ENCODE measurements around the gene SPAG16.

SPAG16 gene

DNA sequence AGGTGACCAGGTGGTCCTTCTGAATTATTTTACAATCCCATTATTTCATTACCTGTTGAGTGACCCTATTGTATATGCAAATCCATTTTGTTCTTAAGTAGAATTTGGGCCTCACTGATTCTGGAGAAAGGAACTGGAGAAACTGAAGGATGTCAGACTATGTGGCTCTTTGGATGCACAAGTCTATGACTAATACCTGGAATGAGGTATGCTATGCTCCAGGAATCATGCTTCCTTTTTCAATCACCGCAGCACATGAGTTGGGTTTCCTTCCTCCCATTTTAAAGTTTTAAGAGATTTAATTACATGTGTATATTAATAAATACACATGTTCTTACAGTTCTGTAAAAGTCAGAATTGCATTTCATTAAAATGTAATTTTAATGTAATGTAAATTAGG lies 872.7 kb downstream of the SPAG16 start:
- no peak for DNase-seq (ENCODE audit: low read depth)
- H3K4me3 ChIP-seq (ENCODE audit: low read depth, low read length) = no peak overlapping the region
- TF ChIP-seq, protein P1, sequence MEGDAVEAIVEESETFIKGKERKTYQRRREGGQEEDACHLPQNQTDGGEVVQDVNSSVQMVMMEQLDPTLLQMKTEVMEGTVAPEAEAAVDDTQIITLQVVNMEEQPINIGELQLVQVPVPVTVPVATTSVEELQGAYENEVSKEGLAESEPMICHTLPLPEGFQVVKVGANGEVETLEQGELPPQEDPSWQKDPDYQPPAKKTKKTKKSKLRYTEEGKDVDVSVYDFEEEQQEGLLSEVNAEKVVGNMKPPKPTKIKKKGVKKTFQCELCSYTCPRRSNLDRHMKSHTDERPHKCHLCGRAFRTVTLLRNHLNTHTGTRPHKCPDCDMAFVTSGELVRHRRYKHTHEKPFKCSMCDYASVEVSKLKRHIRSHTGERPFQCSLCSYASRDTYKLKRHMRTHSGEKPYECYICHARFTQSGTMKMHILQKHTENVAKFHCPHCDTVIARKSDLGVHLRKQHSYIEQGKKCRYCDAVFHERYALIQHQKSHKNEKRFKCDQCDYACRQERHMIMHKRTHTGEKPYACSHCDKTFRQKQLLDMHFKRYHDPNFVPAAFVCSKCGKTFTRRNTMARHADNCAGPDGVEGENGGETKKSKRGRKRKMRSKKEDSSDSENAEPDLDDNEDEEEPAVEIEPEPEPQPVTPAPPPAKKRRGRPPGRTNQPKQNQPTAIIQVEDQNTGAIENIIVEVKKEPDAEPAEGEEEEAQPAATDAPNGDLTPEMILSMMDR (IDR thresholded peaks at IDR 0.05; ENCODE audit: control insufficient read depth, extremely low read depth, insufficient read depth) = no peak

DNA sequence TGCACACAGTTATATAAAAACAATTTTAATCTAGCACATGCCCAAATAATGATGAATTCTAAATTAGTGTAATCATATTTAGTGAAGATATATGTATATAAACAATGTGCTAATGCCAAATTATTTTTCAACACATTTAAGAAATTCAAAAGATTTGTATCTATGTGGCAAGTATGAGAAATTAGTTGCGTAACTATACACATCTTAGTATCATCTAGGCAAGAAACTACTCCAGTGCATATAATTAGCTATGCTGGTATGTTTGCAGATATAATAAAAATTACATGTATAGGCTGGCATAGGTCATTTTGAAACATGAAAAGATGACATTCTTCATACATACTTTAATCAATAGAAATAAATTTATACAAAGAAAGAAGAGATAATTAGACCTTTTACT lies 874.6 kb downstream of the SPAG16 start:
- no peak for DNase-seq (ENCODE audit: low read depth)
- no peak overlapping the region for H3K4me3 ChIP-seq (ENCODE audit: low read depth, low read length)
- TF ChIP-seq, protein P1 (IDR thresholded peaks at IDR 0.05; ENCODE audit: control insufficient read depth, extremely low read depth, insufficient read depth) = no peak

DNA sequence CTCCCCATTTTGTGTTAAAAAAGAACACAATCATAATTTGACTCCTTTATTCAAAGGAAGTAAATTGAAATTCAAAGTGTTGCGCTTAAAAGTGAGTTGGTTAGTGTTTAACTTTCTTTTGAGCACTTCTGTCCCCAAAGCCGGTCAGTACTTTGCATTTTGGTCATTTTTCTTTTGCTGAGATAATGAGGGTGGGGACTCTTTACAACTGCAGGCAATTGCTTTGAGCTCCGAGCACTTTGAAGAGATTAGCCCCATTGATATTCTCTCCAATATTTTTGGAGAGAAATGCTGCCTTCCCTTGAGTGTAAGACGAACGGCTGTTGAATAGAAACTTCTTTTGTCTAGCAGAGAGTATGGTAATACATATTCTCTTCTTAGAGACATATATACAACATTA lies 885.0 kb downstream of the SPAG16 start:
- TF ChIP-seq, protein P1 (IDR thresholded peaks at IDR 0.05; ENCODE audit: control insufficient read depth, extremely low read depth, insufficient read depth) = no peak
- no peak for DNase-seq (ENCODE audit: low read depth)
- H3K4me3 ChIP-seq (ENCODE audit: low read depth, low read length) = no peak overlapping the region

DNA sequence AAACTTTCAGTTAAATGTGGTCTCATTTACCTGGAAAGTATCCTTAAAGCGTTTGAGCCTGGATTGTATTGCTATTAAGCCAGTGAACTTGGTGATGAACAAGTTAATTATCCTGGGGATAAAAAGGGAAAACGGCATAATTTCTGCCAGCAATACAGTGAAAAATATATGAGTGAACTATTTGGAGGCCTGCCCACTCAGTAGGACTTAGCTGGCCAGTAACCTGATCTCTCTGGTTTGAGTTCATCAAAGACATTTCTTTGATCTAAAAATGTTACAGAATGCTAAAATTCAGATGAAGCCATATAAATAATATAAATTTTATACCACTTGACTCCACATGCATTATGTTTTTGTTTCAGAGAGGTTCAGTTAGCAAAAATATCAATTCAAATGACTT lies 885.5 kb downstream of the SPAG16 start:
- DNase-seq (ENCODE audit: low read depth) = no peak
- TF ChIP-seq, protein P1 (IDR thresholded peaks at IDR 0.05; ENCODE audit: control insufficient read depth, extremely low read depth, insufficient read depth) = no peak
- no peak overlapping the region for H3K4me3 ChIP-seq (ENCODE audit: low read depth, low read length)

DNA sequence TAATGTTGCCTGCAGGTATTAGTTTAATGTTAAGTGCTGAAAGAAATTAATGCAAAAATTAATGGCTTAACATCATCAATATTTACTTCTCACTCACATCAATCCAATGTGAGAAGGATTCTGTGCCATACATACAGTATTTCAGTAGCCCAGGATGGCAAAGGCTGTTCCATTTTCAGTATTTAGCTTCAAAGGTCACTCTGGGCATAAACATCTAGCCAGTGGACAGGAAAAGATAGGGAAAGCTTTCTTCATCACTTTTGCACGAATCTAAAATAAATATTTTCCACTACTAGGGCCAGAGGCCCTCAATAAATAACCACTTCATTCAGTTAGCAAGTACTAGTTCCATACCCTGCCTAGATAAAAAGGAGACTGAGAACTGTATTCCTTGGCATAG lies 890.3 kb downstream of the SPAG16 start:
- no peak for DNase-seq (ENCODE audit: low read depth)
- no peak overlapping the region for H3K4me3 ChIP-seq (ENCODE audit: low read depth, low read length)
- TF ChIP-seq, protein P1 (IDR thresholded peaks at IDR 0.05; ENCODE audit: control insufficient read depth, extremely low read depth, insufficient read depth) = no peak

DNA sequence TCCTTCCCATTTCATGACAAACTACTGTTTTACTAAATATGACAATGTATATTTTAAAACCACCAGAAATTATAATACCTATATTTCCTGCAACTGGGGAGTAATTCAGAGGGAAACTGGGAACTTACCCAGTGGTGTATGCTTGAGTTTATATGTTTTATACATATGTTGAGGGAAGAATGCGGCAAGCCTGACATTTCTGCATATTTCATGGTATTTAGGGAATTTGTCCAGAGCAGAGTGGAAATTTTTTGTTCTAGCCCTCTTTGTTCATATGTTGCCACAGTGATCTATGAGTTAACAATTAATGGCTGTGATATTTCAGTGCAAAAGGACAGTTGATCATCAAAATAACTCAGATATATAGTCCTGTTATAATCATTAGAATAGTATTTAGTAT lies 895.8 kb downstream of the SPAG16 start:
- TF ChIP-seq, protein P1 (IDR thresholded peaks at IDR 0.05; ENCODE audit: control insufficient read depth, extremely low read depth, insufficient read depth) = no peak
- no peak for DNase-seq (ENCODE audit: low read depth)
- no peak overlapping the region for H3K4me3 ChIP-seq (ENCODE audit: low read depth, low read length)

DNA sequence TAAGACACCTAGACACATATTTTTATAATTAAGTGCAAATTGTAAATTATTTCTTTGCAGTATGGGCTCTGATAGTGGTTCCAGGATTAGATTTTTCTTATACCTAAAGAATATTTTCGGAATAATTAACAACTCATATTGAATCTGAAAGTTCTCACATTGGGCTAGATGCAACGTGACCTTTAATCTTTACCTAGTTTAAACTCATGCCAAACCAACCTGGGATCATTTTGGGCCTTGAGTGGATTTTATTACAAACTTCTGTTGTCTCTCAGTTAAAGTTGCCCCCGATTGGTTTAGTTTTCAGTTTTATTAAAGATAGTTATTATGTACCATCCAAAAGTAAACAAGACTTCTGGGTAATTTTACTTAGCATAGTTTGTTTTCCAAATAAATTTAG lies 896.4 kb downstream of the SPAG16 start:
- no peak overlapping the region for H3K4me3 ChIP-seq (ENCODE audit: low read depth, low read length)
- TF ChIP-seq, protein P1 (IDR thresholded peaks at IDR 0.05; ENCODE audit: control insufficient read depth, extremely low read depth, insufficient read depth) = no peak

More for the DNA sequence above, 896.4 kb downstream of the SPAG16 start:
- no peak for DNase-seq (ENCODE audit: low read depth)

All from LNCaP clone FGC (cell line).